SIG-M5 treated with dmso at 0.1 percent for 504 hours (cell line): Measurements from ENCODE around the gene TSTD1.
"Not testable (repeated sequence)": the region's sequence is repeated elsewhere in the genome, so short reads cannot be mapped to it uniquely, and the experiment has no call there.

ENCODE experiments used
- DNase-seq: peaks from one replicate; lab custom pipeline; 2025; ENCODE audit not compliant: unreplicated experiment; lab: John Stamatoyannopoulos, UW

Gene TSTD1

DNA sequence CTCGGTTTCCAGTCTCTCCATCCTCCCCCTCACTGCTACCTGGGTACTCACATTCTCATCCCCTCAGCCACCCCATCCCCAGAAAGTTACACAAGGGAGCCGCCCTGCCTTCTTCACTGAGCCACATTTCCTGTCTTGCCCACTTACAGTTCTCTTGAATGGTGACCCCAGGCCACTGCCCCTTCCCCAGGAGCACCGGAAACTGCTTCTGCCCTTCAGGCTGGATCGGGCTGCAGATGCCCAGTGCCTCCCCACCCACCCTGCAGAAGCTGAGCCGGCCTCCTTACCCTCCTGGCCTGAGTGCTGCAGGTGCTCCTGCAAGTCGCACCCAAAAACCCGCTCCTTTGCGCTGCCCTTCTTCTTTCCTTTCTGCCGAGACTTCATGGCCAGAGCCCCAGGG is 30.5 kb upstream of the TSTD1 start:
- no peak for DNase-seq

DNA sequence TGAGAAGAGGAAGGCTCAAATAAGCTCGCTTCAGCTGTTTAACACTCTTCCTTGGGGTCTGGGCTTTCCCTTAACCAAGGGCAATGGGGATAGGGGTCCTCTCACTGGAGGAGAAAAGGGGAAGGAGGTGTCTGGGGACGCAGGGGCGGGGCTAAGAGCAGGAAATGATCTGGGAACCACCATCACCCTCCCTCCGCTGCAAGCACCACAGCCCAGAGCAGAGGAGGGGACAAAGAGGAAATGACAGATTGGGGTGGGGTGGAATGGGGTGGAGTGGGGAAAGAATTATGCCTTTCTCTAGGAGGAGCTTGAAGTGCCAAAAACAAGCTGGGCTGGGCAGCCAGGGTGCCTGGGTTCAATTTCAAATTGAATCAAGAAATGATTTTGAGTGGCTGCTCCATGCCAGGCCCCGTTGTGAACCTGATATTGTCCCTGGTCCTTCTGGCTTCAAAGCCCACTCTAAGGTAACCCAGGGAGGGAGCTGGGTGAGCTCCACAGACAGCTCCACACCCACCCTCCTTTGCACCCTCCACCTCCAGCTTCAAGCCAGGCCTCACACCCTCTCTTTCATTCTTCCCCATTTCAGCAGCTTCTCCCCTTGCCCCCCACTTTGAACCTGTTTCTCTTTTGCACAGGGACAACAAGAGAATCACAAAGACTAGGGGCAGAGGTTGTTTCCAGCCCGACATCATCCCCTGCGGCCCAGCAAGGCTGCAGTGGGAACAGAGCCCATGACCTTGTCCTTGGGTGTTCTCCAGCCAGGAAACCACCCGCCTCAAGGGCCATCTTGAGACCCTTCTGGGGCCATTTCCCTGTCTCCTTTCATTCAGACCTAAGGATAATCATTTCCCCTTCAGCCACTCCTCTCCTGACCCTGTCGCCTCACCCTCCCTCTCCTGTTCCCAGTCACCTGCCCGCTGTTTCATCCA is 29.8 kb upstream of the TSTD1 start:
- DNase-seq = peak; percentile 98

DNA sequence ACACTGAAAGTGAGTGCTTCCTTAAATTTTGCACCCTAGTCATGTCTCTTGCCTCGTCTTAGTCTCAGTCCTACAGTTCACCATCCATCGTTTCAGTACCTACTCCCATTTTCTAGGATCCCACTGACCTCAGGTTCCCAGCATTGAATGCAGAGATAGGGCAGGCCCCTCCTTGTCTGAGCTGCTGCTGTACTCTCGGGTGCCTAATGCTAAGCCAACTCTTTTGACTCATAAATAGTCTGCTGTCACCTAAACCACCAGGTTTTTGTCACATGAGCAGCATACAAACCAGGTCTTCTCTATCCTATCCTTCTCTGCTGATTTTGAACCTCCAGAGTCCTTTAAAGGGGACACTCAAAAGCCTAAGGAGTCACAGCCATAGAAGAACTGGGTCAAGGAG is 27.9 kb upstream of the TSTD1 start:
- no peak for DNase-seq

DNA sequence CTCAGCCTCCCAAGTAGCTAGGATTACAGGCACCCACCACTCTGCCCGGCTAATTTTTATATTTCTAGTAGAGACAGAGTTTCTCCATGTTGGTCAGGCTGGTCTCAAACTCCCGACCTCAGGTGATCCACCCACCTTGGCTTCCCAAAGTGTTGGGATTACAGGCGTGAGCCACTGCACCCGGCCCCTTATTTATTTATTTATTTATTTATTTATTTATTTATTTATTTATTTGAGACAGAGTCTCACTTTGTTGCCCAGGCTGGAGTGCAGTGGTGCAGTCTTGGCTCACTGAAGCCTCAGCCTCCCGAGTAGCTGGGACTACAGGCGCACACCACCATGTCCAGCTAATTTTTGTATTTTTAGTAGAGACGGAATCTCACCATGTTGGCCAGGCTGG is 26.9 kb upstream of the TSTD1 start:
- DNase-seq = not testable (repeated sequence)

DNA sequence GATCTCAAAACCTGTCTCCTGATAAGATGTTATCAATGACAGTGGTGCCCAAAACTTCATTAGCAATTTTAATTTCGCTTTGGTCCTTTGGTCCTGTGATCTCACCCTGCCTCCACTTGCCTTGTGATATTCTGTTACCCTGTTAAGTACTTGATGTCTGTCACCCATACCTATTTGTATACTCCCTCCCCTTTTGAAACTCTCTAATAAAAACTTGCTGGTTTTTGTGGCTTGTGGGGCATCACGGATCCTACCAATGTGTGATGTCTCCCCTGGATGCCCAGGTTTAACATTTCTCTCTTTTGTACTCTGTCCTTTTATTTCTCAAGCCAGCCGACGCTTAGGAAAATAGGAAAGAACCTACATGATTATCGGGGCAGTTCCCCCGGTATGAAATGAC is 25.2 kb upstream of the TSTD1 start:
- not testable (repeated sequence) for DNase-seq

DNA sequence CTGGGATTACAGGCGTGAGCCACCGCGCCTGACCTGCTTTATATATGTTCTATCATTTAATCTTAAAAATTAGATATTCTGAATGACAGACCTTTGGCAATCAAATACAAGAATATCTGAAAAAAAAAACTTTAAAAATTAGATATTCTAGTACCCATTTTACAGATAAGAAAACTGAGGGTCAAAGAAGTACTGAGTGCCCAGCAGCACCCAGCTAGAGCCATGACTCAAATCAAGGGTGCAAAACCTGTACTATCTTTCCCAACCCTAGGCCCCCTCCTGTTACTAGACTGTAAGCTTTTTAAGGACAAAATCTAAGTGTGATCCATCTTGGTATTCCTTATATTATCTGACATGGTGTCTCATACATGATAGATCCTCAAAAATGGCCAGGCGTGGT is 22.7 kb upstream of the TSTD1 start:
- DNase-seq = no peak

DNA sequence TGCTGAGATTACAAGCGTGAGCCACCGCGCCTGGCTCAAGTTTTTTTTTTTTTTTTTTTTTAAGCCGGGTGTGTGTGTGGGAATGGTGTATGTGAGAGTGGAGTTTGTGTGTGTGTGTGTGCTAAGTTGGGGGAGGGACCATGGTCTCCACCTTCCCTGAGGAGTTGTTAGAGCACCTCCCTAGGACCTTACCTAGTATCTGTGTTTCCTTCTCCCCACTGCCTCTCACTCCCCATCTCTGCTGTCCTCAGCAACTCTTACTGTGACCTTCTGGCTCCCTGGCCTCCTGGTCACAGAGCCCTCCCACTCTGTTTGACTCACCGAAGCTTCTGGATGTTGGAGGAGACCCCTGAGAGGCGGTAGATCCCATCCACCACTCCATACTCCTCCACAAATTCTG is 20.5 kb upstream of the TSTD1 start:
- DNase-seq = no peak

DNA sequence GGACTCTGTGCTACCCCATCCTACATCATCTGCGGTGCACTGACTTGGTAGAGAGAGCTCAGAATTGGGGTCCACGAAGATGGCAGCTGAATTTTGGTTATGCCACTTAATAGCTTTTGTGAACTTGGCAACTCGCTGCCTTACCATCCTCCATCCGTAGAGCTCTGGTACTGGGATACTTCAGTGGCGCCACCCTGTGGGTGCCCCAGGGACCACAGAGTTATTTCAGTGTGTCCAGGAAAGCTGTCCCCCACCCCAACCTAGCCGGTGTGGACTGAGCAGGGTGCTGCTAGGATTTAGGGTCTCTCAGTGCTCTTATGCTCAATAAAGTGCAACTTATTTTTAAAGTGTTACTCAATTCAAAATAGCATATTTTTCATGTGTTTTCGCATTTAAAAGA is 16.0 kb upstream of the TSTD1 start:
- DNase-seq = no peak

DNA sequence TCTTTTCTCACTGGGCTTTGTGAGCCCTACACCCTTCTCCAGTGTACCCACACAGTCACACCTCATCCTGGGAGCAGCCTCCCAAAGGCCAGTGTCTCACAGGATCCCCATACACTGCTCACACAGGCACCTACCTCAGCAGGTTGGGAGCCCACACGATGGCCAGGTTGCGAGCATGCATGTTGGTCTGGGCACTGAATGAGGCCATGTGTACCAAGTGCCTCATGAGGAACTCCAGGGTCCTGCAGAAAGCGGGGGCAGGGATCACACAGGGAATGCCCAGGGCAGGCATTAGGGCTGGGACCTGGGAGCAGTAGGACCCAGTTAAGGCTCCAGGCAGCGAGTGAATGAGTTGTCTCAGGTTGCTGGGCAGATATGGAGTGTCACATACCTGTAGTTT is 15.5 kb upstream of the TSTD1 start:
- no peak for DNase-seq

DNA sequence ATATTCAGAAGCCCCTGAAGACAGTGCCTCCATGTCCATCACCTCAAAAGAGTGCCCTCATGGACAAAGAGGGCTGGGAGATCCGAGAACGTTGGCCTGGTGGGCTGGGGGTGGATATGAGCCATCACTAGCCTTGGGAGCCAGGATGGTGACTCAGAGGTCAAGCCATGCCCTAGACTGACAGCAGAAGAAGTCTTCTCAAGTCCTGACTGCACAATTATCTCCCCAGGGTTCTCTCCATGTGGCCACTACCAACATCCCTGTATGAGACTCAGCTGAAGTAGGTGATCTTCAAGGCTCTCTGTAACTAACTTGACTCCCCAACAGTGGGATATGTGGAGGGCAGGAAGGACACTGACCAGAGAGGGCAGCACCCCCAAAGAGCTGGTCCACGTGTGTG is 14.1 kb upstream of the TSTD1 start:
- DNase-seq = no peak

DNA sequence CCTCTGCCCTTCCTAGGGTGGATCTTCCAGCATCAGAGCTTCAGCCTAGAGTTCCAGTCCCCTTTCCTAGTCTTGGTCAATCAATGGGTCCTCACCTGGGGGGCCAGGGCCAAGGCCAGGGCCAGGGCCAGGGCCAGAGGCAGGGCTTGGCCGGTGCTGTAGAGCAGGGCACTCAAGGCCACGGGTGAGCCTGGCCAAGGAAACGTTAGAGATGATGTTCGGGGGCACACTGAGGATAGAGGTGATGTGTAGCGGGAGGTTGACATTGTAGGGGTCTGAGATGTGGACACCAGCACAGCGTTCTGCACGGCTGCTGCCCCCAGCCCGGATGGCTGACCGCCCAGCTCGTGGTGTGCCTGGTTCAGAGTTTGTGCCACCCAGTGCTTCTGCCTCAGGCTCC is 12.5 kb upstream of the TSTD1 start:
- no peak for DNase-seq

DNA sequence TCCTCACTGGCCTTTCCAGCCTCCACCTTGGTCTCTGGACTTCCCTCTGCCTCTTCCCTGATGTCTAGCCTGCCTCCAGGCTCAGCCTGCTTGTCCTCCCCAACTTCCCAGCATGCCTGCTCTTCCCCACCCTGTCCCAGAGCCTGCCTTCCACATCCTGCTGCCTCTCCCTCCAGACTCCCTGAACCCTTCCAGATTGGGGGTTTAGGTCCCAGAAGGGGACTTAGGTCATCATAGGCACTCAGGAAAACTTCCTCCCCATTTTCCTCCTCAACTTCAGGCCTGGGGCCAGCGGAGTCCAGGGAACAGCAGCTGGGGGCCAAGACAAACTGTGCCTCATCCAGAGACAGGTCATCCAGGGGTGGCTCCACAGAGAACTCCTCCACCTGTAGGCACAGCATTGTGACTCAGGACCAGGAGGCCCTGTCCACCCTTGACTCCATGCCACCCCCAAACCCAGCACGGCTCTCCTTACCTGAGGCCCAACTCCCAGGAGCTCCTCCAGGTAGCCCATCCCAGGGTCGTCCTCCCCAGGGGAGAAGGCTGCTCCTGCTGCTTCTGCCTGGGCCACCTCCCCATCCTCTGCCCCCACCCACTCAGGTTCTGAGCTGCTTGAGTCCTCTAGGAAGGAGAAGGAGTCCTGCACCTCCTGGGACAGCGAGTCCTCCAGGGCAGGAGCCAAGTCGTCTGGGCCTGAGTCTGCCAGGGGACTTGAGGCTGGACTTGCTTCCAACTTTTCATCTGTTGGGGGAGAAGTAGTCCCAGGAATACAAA is 10.4 kb upstream of the TSTD1 start:
- DNase-seq = no peak

DNA sequence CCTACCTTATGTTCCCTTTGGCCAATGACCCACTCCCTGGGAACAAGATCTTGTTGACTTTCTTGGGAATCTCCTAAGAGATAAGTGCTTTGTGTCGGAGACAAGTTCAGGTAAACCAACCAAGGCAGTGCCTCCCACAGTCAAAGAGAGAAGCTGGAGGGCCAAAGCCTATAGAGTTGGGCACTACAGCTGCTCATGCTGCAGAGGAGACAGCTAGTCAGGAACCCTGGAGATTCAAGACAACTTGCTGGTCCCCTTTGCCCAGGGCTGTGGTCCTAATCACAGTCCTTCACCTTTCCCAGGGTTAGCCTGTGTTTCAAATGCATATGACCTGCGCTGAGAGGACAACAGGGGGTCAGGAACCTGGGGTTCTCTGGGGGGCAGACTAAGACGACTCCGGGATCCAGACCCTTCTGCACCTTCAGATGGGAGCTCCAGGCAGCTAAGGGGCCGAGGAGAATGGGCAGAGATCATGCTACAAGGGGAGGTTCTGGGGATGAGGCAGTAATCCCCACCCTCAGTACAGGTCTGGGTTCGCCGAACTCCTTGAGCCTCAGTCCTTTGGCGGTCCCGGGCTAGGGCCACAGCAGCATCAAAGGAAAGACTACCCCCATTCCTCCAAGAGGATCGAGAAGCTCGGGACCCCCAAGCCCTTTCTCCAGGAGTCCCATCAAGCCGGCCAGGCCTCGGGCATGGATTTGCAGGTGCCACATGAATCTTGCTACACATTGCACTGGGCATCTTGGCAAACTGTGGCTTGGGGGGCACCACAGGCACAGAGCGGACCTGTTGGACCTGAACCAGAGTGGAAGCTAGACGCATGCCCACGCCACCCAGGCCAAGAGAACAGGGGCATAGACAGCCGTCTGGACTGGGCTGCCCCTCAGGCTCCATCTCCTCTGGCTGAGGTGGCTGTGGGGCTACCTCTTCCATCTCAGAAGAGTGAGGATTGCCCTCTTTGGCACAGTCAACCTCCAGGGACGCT is 9.0 kb upstream of the TSTD1 start:
- no peak for DNase-seq

DNA sequence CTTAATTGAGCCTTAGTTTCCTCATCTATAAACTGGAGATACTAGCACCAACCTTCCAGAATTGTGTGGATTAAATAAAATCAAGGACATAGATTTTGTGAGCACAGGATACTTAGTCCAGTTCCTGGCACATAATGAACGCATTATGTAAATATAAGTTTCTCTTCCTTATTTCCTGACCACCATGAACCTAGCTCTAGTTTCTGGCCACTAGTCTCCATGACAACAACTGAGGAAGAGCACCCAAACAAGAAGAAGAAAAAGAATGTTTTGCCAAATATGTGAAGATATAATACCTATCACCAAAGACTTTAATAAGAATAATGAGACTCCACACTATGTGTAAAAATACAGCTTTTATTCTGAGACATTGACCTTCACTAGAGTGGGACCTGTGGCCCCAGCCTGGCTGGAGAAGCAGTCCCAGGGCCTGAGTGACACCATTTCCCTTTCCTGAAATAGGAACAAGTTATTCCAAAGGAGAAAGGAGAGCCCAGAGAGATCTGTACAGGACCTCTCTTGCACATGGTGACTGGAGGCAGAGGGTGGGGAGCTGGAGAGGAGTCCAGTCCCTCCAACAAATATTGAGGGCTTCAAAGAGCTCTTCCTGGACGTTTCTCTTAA is 8.0 kb upstream of the TSTD1 start:
- peak; percentile 95 for DNase-seq

DNA sequence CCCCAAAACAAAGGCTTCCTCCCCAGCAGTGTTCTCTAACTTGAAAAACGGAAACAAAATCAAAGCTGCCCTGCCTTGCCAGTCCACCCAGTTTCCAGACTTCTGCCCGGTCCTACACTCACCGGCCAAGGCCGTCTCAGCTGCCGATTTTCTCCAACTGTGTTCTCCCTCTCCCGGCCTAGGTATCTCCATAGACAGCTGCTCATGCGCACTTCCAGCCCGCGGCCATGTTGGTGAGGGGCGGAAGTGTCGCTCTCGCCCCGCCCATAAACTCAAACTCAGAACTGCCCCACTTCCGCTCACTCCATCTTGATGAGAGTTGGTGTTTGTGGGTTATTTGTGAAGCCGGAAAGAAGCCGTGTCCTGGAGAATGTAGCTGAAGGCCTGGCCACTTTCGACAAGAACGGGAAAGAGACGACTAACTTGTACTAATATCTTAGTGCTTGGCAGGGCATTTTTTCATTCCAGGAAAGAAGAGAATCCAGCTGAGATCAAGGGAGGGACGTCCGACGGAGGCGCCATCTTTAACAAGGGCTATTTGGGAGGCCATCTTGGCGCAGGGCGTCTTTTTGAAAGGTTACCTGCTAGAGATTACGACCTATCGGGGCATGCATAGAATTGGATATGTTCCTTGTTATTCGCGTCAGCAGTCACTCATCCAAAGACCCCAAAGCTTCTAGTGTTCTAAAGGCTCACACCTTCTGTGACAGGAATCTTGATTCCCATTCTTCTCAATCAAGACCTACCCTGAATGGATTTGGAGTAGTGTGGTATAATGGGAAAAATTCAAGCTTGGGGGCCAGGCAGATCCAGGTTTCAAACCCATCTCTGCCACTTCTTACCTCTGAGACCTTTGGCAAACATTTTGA is 7.2 kb upstream of the TSTD1 start, which contains the start of gene USF1:
Gene USF1, minus strand, starts transcription at position 242 of the 869 bp plus-strand sequence. CDS start 2,702 bp downstream, outside the sequence.
- DNase-seq = peak; percentile 99

DNA sequence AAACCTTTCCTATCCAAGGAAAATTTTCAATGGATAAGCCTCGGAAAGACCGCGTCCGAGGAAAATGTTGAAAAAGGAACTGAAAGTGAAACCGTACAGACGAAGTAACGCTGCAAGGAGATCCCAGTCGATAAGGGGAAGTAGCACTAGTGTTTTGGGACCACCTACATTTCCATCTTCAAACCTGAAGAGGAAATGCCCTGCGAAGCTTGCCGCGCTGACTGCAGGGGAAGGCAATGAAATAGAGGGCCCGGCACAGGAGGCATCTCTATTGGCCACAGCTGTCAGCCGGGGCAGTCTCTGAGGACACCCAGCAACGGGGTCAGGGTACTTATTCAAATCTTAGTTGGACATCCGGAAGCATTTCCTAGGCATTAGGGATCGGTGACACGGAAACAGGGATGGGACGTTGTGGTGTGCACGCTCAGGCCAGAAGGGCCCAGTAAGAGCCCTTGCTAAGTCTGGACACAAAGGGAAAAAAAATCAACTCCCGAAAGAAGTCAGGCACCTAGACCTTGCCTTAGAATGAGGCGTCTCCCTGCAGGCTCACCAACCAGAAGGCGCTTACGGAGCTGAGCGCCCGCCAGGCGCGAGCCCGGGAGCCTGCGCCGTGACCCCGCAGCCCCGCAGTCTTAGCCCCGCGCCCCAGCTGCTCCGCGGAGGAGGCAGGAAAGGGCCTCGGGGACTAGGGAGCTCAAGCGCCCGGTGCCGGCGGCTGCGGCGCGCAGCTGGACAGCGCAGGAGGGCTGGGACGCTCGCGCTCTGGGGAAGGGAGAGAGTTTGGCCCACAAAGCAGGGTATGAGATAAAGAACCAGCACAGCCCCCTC is 6.4 kb upstream of the TSTD1 start:
- peak; percentile 99 for DNase-seq

DNA sequence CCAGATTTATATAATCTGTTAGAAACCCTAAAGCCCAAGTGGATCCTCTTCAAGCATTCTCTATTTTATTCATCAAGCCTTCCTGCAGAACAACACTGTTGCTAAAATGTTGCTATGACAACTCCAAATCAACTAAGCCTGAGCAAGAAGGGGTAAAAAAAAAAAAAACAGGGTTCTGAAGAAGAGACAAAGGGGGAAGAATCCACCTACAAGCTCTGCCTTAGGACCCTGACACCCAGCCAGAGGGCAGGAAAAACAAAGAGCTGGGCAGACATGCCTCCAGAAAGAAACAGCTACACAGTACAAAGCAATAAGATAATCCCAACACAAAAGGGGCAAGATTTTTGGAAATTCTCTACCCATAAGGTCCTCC is 5.8 kb upstream of the TSTD1 start:
- DNase-seq = peak; percentile 71

DNA sequence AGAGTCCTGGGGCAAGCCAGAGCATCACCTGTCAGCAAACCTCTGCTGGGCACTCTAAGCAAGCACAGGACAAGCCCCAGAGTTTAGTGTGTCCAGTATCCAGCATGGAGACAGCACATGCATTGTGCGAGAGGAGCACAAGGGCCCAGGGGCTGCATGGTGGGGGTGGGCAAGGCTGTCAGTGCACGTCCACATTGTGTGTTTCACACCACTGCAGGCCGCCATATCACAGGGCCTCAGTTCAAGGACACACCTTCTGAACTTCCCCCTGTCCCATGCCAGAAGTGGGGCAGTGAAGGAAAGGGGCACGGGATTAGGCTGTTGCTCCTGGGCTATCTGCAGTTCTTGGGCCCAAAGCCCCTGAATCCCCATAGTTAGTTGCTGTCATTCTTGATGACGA is 782 bp upstream of the TSTD1 start:
- DNase-seq = no peak

DNA sequence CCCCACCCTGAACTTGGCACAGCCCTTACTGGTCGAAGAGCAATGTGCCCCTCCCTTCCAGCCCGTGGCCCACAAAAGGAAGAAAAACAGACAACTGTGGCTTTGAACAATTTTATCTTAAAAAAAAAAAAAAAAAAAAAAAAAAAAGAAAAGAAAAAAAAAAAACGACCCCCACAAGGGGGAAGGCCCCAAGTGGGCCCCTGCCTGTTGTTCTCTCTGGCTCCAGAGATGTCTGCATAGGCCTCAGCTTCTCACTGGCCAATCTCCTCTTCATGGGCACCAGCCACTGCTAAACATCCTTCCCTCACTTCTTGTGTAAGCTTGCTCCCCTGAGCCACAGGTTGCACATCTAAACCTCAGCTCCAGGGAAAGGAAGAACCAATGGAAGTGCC is 386 bp upstream of the TSTD1 start:
- DNase-seq = no peak
